Measurements from ENCODE around the gene SMURF1.

GRCh38 chr7:99095698-99096097 lies 48.2 kb downstream of the SMURF1 start:
- TF ChIP-seq CTCF (IDR thresholded peaks at IDR 0.05) (no peak), POLR2A (IDR thresholded peaks at IDR 0.05) (no peak)

All from body of pancreas (tissue), 4 donors.